A673 (cell line): ENCODE measurements around the gene ASIC2. TPM values are rescaled to one million over a fixed set of nuclear protein-coding genes. Genes with fewer than 3 reads are reported as not detected.

Experiments
- BruUV-seq: library from RNA; stranded (reverse); fragments of 400-500 nt; replicated peaks from 2 replicates; lab custom pipeline; 2021; lab: Mats Ljungman, UMichigan
- CTCF ChIA-PET: fragments of 300-600 bp; sonication (Branson Sonifier 250); formaldehyde crosslinking; loops from one replicate; lab custom pipeline; 2022; ENCODE audit warnings: antibody characterized with exemption; lab: Charles Lee
- POLR2A ChIA-PET: fragments of 300-600 bp; sonication (Branson Sonifier 250); formaldehyde crosslinking; loops from one replicate; lab custom pipeline; 2022; ENCODE audit warnings: antibody characterized with exemption; ENCODE audit not compliant: low non-redundant PET; lab: Charles Lee
- DNase-seq: peaks from one replicate; pipeline ENCODE4 v3.0.0-alpha.2; 2015; ENCODE audit warnings: low spot score
- H3K27ac ChIP-seq: fragments of 200-600 bp; sonication (generic); 2 replicates; pipeline ENCODE4 v1.5.1; 2016; ENCODE audit warnings: mixed run types, low read depth, mild to moderate bottlenecking, mixed read lengths, antibody characterized with exemption, low read length; ENCODE audit not compliant: poor library complexity, severe bottlenecking
- H3K27me3 ChIP-seq: fragments of 200-600 bp; sonication (generic); replicated peaks from 2 replicates; pipeline ENCODE4 v1.6.1; 2017; ENCODE audit warnings: mixed run types, low read depth, mild to moderate bottlenecking, mixed read lengths, antibody characterized with exemption, low read length; ENCODE audit not compliant: insufficient read depth, poor library complexity
- H3K36me3 ChIP-seq: fragments of 200-600 bp; sonication (generic); 2 replicates; pipeline ENCODE4 v1.6.1; 2016; ENCODE audit warnings: mixed run types, mild to moderate bottlenecking, mixed read lengths, antibody characterized with exemption, low read length; ENCODE audit not compliant: insufficient read depth, poor library complexity, severe bottlenecking
- H3K4me1 ChIP-seq: fragments of 200-600 bp; sonication (generic); 2 replicates; pipeline ENCODE4 v1.6.1; 2017; ENCODE audit warnings: mixed run types, mild to moderate bottlenecking, mixed read lengths, antibody characterized with exemption, low read length; ENCODE audit not compliant: insufficient read depth, poor library complexity, severe bottlenecking
- H3K4me3 ChIP-seq: fragments of 200-600 bp; sonication (generic); 2 replicates; pipeline ENCODE4 v1.5.1; 2016; ENCODE audit warnings: low read depth, mixed run types, mild to moderate bottlenecking, mixed read lengths, low read length; ENCODE audit not compliant: poor library complexity, severe bottlenecking
- H3K9me3 ChIP-seq: fragments of 200-600 bp; sonication (generic); 2 replicates; pipeline ENCODE4 v1.6.1; 2016; ENCODE audit warnings: mixed run types, low read depth, mild to moderate bottlenecking, mixed read lengths, antibody characterized with exemption, low read length; ENCODE audit not compliant: poor library complexity, severe bottlenecking
- CTCF ChIP-seq: fragments of 300-800, 200-600 bp; sonication (generic); conservative IDR thresholded peaks from 2 replicates; pipeline ENCODE4 v1.5.1; 2017; ENCODE audit warnings: low read depth, mild to moderate bottlenecking, antibody characterized with exemption, low read length, moderate library complexity, mixed read lengths
- EZH2 ChIP-seq: fragments of 200-600 bp; sonication (generic); IDR thresholded peaks from 2 replicates; pipeline ENCODE4 v1.6.1; 2017; ENCODE audit warnings: borderline replicate concordance, low read depth, mild to moderate bottlenecking, mixed read lengths, antibody characterized with exemption, low read length; ENCODE audit not compliant: poor library complexity, severe bottlenecking
- intact Hi-C: fragments of 100-400 bp; cut with micrococcal nuclease; formaldehyde crosslinking; loops from one replicate; pipeline ENCODE4 v1.10.0; 2022; ENCODE audit not compliant: unreplicated experiment
- total RNA-seq: library from RNA; stranded (reverse); gene quantifications from 2 replicates; pipeline ENCODE4 v1.2.3, GENCODE V29; 2021

ASIC2 gene
- total RNA-seq, 1 experiment from 2014 or later: 8.6 TPM

GRCh38 chr17:33054412-33054811, 238.7 kb downstream of the ASIC2 start:
- DNase-seq: no peak
- ChIA-PET POLR2A (no interaction called here), CTCF (no interaction called here)
- Histone ChIP-seq H3K36me3 (no peaks in the 10 kb centered on the region), H3K4me3 (no peak overlapping the region), H3K27me3 (no peaks in the 10 kb centered on the region), H3K9me3 (no peaks in the 10 kb centered on the region), H3K4me1 (no peaks in the 10 kb centered on the region), H3K27ac (no peak overlapping the region)
- BruUV-seq: no TSS peak
- intact Hi-C loops: no loop called here
- no peak for TF ChIP-seq CTCF
- no peak for TF ChIP-seq EZH2

GRCh38 chr17:33053676-33054075, 239.4 kb downstream of the ASIC2 start:
- TF ChIP-seq EZH2 (no peak), CTCF (no peak)
- POLR2A ChIA-PET: no interaction called here
- BruUV-seq: no TSS peak
- H3K27ac ChIP-seq: no peak overlapping the region
- H3K36me3 ChIP-seq: no peaks in the 10 kb centered on the region
- H3K4me3 ChIP-seq: no peak overlapping the region
- intact Hi-C loops: no loop called here
- no peaks in the 10 kb centered on the region for H3K9me3 ChIP-seq
- no peaks in the 10 kb centered on the region for H3K4me1 ChIP-seq
- DNase-seq: no peak
- H3K27me3 ChIP-seq: no peaks in the 10 kb centered on the region
- CTCF ChIA-PET: no interaction called here

GRCh38 chr17:33052856-33053255, 240.2 kb downstream of the ASIC2 start:
- Histone ChIP-seq H3K27ac (no peak overlapping the region), H3K27me3 (no peaks in the 10 kb centered on the region), H3K9me3 (no peaks in the 10 kb centered on the region), H3K4me3 (no peak overlapping the region), H3K4me1 (no peaks in the 10 kb centered on the region), H3K36me3 (no peaks in the 10 kb centered on the region)
- intact Hi-C loops: no loop called here
- BruUV-seq: no TSS peak
- ChIA-PET POLR2A (no interaction called here), CTCF (no interaction called here)
- TF ChIP-seq EZH2: no peak
- TF ChIP-seq CTCF: no peak
- DNase-seq: no peak
